Right lobe of liver (tissue), 4 donors: ENCODE data around the gene GABRG2.

Source experiments
- POLR2A ChIP-seq: fragments of 450-650 bp; IDR thresholded peaks from one replicate; pipeline ENCODE4 v1.6.1; 2017; ENCODE audit warnings: antibody characterized with exemption, mild to moderate bottlenecking
- TF ChIP-seq, protein P1 (sequence below), 4 donors: fragments of 200-600 bp in 3 of 4; fragments of 450-650 bp in 1 of 4; IDR thresholded peaks; one replicate each; pipeline versions ENCODE4 v1.5.1 to v1.8.0; 2016 to 2022; ENCODE audit warnings: antibody characterized with exemption in 4 of 4, mild to moderate bottlenecking in 2 of 4
- donor health status: DM: no; HTN: no; CAD: no.
- donor health status: DM: no; HTN: no; CAD: no.
- donor health status: DM: no; HTN: yes; CAD: no.

DNA sequence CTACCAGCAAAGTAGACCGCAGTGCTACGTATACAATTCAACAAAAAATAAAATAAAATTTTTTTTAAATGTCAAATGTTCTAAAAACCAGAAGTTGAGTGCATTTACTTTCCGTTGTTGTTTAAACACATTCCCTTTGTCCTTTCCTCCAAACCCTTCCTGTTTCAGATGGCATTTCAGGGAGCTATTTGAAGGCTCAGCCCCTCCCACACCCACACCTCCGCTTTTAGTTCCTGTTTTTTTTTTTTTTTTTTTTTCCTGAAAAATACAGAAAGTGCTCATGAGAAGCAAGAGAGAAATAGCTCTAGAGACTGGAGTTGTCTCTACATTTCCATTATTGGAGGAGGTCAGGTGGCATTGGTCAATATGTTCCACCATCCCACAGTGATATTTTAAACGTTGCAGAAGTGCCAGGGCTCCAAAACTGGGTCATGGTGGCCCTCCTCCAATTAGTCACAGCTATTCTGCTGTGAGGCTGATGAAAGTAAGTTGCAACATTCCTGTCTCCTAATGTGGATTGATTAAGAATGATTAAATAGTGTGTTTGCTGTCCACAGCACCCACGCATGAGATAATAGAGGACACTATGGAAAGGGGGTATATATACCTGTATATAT lies 106.9 kb downstream of the GABRG2 start:
- TF ChIP-seq, protein P1, sequence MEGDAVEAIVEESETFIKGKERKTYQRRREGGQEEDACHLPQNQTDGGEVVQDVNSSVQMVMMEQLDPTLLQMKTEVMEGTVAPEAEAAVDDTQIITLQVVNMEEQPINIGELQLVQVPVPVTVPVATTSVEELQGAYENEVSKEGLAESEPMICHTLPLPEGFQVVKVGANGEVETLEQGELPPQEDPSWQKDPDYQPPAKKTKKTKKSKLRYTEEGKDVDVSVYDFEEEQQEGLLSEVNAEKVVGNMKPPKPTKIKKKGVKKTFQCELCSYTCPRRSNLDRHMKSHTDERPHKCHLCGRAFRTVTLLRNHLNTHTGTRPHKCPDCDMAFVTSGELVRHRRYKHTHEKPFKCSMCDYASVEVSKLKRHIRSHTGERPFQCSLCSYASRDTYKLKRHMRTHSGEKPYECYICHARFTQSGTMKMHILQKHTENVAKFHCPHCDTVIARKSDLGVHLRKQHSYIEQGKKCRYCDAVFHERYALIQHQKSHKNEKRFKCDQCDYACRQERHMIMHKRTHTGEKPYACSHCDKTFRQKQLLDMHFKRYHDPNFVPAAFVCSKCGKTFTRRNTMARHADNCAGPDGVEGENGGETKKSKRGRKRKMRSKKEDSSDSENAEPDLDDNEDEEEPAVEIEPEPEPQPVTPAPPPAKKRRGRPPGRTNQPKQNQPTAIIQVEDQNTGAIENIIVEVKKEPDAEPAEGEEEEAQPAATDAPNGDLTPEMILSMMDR (IDR thresholded peaks at IDR 0.05): no peak
- no peak for TF ChIP-seq POLR2A
